ENCODE measurements around the gene RBM33.

Gene RBM33

GRCh38 chr7:155749578-155749977 lies 105.1 kb downstream of the RBM33 start:
- Histone ChIP-seq H3K4me2 (ENCODE audit: low read depth, low read length) (no peak overlapping the region), H3K4me1 (ENCODE audit: low read length) (peaks cover 93% of the 10 kb centered on the region), H3K9me3 (replicated peaks; ENCODE audit: insufficient read depth, low read length) (no peaks in the 10 kb centered on the region), H4K20me1 (ENCODE audit: insufficient read depth, low read length) (no peaks in the 10 kb centered on the region), H3K27ac (ENCODE audit: low read length) (peak overlapping the region; percentile 8; the same call in 1 of the 2 replicates), H3K36me3 (replicated peaks; ENCODE audit: insufficient read depth, low read length) (peaks cover 18% of the 10 kb centered on the region), H3F3A (ENCODE audit: insufficient read depth, low read length) (peaks cover 41% of the 10 kb centered on the region), H3K27me3 (replicated peaks; ENCODE audit: insufficient read depth, low read length) (no peaks in the 10 kb centered on the region), H2AFZ (ENCODE audit: low read length) (no peak overlapping the region), H3K79me2 (ENCODE audit: low read length) (peaks cover 86% of the 10 kb centered on the region), H3K9ac (ENCODE audit: low read length) (no peak overlapping the region), H3K4me3 (ENCODE audit: low read length) (no peak overlapping the region), H3K9me2 (replicated peaks; ENCODE audit: insufficient read depth, low read length) (no peaks in the 10 kb centered on the region)
- DNase-seq = no peak
- no peak for TF ChIP-seq EZH2 (optimal IDR thresholded peaks at IDR 0.05; ENCODE audit: low read depth, low read length)
- no peak for TF ChIP-seq EZH2phosphoT487 (IDR thresholded peaks at IDR 0.05; ENCODE audit: low read length)
- TF ChIP-seq CTCF (IDR thresholded peaks at IDR 0.05; ENCODE audit: low read length) = no peak

GRCh38 chr7:155750255-155751125 lies 106.0 kb downstream of the RBM33 start:
- peaks cover 84% of the 10 kb centered on the region for H3K4me1 ChIP-seq (ENCODE audit: low read length)
- H3K27ac ChIP-seq (ENCODE audit: low read length) = peak overlapping the region; percentile 8; the same call in 1 of the 2 replicates
- H4K20me1 ChIP-seq (ENCODE audit: insufficient read depth, low read length) = no peaks in the 10 kb centered on the region

GRCh38 chr7:155751409-155751808 lies 106.9 kb downstream of the RBM33 start:
- DNase-seq = no peak
- no peaks in the 10 kb centered on the region for H3K9me2 ChIP-seq (replicated peaks; ENCODE audit: insufficient read depth, low read length)
- no peak overlapping the region; the same call in 1 of the 2 replicates for H3K9ac ChIP-seq (ENCODE audit: low read length)
- no peak for TF ChIP-seq CTCF (IDR thresholded peaks at IDR 0.05; ENCODE audit: low read length)
- TF ChIP-seq EZH2phosphoT487 (IDR thresholded peaks at IDR 0.05; ENCODE audit: low read length) = no peak
- TF ChIP-seq EZH2 (optimal IDR thresholded peaks at IDR 0.05; ENCODE audit: low read depth, low read length) = no peak
- no peak overlapping the region for H2AFZ ChIP-seq (ENCODE audit: low read length)
- H3F3A ChIP-seq (ENCODE audit: insufficient read depth, low read length) = peaks cover 24% of the 10 kb centered on the region
- H3K36me3 ChIP-seq (replicated peaks; ENCODE audit: insufficient read depth, low read length) = peaks cover 6% of the 10 kb centered on the region; the same call in 1 of the 2 replicates
- H4K20me1 ChIP-seq (ENCODE audit: insufficient read depth, low read length) = no peaks in the 10 kb centered on the region
- H3K27ac ChIP-seq (ENCODE audit: low read length) = peak overlapping the region; percentile 86; the same call in 1 of the 2 replicates
- no peak overlapping the region for H3K4me3 ChIP-seq (ENCODE audit: low read length)
- no peaks in the 10 kb centered on the region for H3K27me3 ChIP-seq (replicated peaks; ENCODE audit: insufficient read depth, low read length)
- H3K79me2 ChIP-seq (ENCODE audit: low read length) = peaks cover 95% of the 10 kb centered on the region
- peak overlapping the region; percentile 76 for H3K4me2 ChIP-seq (ENCODE audit: low read depth, low read length)
- peaks cover 77% of the 10 kb centered on the region for H3K4me1 ChIP-seq (ENCODE audit: low read length)
- H3K9me3 ChIP-seq (replicated peaks; ENCODE audit: insufficient read depth, low read length) = no peaks in the 10 kb centered on the region

More at GRCh38 chr7:155750255-155751125, 106.0 kb downstream of the RBM33 start:
- Histone ChIP-seq H3K9ac (ENCODE audit: low read length) (no peak overlapping the region), H2AFZ (ENCODE audit: low read length) (no peak overlapping the region), H3K36me3 (replicated peaks; ENCODE audit: insufficient read depth, low read length) (peaks cover 10% of the 10 kb centered on the region), H3K9me3 (replicated peaks; ENCODE audit: insufficient read depth, low read length) (no peaks in the 10 kb centered on the region), H3K79me2 (ENCODE audit: low read length) (peaks cover 86% of the 10 kb centered on the region), H3F3A (ENCODE audit: insufficient read depth, low read length) (peaks cover 32% of the 10 kb centered on the region), H3K4me3 (ENCODE audit: low read length) (no peak overlapping the region), H3K4me2 (ENCODE audit: low read depth, low read length) (no peak overlapping the region), H3K27me3 (replicated peaks; ENCODE audit: insufficient read depth, low read length) (no peaks in the 10 kb centered on the region), H3K9me2 (replicated peaks; ENCODE audit: insufficient read depth, low read length) (no peaks in the 10 kb centered on the region)
- no peak for TF ChIP-seq EZH2 (optimal IDR thresholded peaks at IDR 0.05; ENCODE audit: low read depth, low read length)
- no peak for TF ChIP-seq CTCF (IDR thresholded peaks at IDR 0.05; ENCODE audit: low read length)
- TF ChIP-seq EZH2phosphoT487 (IDR thresholded peaks at IDR 0.05; ENCODE audit: low read length) = no peak
- DNase-seq = no peak
